GM21737 (cell line): ENCODE measurements around the gene CDH23.

Experiments used
- ATAC-seq: cut with Tn5 transposase; IDR thresholded peaks from one replicate; pipeline ENCODE4 v1.9.1; 2021; ENCODE audit warnings: mild to moderate bottlenecking, moderate library complexity; ENCODE audit not compliant: unreplicated experiment

The CDH23 gene

GRCh38 chr10:71671994-71672946, 275.6 kb downstream of the CDH23 start:
- ATAC-seq, result no peak

GRCh38 chr10:71675295-71675970, 278.7 kb downstream of the CDH23 start:
- ATAC-seq, result no peak

- no peak for ATAC-seq
Measured at GRCh38 chr10:71677261-71677660, 280.5 kb downstream of the CDH23 start.

GRCh38 chr10:71678057-71678805, 281.5 kb downstream of the CDH23 start:
- ATAC-seq, result no peak

- ATAC-seq, result no peak
Measured at GRCh38 chr10:71679425-71679824, 282.7 kb downstream of the CDH23 start.

- no peak for ATAC-seq
Measured at GRCh38 chr10:71681977-71682376, 285.3 kb downstream of the CDH23 start.

- ATAC-seq, result no peak
Measured at GRCh38 chr10:71683301-71683700, 286.6 kb downstream of the CDH23 start.

- no peak for ATAC-seq
Measured at GRCh38 chr10:71684356-71685173, 287.8 kb downstream of the CDH23 start.

GRCh38 chr10:71685554-71686232, 289.0 kb downstream of the CDH23 start:
- ATAC-seq, result no peak

GRCh38 chr10:71687077-71687476, 290.4 kb downstream of the CDH23 start:
- ATAC-seq, result no peak

- ATAC-seq, result no peak
Measured at GRCh38 chr10:71687480-71687879, 290.8 kb downstream of the CDH23 start.

GRCh38 chr10:71688256-71688655, 291.5 kb downstream of the CDH23 start:
- ATAC-seq, result no peak

GRCh38 chr10:71690094-71690720, 293.5 kb downstream of the CDH23 start:
- no peak for ATAC-seq

- no peak for ATAC-seq
Measured at GRCh38 chr10:71691405-71691804, 294.7 kb downstream of the CDH23 start.

- no peak for ATAC-seq
Measured at GRCh38 chr10:71692598-71693306, 296.0 kb downstream of the CDH23 start.

GRCh38 chr10:71693377-71693776, 296.7 kb downstream of the CDH23 start:
- ATAC-seq, result no peak

- peak; percentile 14 for ATAC-seq
Measured at GRCh38 chr10:71694039-71694501, 297.4 kb downstream of the CDH23 start.

GRCh38 chr10:71694567-71694968, 297.8 kb downstream of the CDH23 start:
- ATAC-seq, result peak; percentile 71
